IMR-90 (cell line): ENCODE data around the gene ABR. TPM values are rescaled to one million over a fixed set of nuclear protein-coding genes. Genes with fewer than 3 reads are reported as not detected.

ENCODE experiments used
- ATAC-seq: fragments of 200-7000 bp; cut with Tn5 transposase; 2 replicates; pipeline ENCODE4 v1.9.1; 2020; ENCODE audit warnings: low read depth, mild to moderate bottlenecking, moderate library complexity
- BruUV-seq: library from RNA; stranded (reverse); fragments of 400-500 nt; replicated peaks from 2 replicates; lab custom pipeline; 2021; lab: Mats Ljungman, UMichigan
- CTCF ChIA-PET: fragments of 300-600 bp; formaldehyde crosslinking; extraction: SDS; loops from one replicate; lab custom pipeline; 2021; ENCODE audit warnings: antibody characterized with exemption; lab: Yijun Ruan, JAX
- POLR2A ChIA-PET: fragments of 300-600 bp; sonication (Branson Sonifier 250); formaldehyde crosslinking; loops from one replicate; lab custom pipeline; 2022; ENCODE audit warnings: antibody characterized with exemption; ENCODE audit not compliant: unreplicated experiment; lab: Charles Lee
- DNase-seq: peaks from one replicate; pipeline ENCODE4 v3.0.0; 2013
- H2AFZ ChIP-seq: replicated peaks from 2 replicates; pipeline ENCODE3; 2013; ENCODE audit warnings: low read length, mild to moderate bottlenecking; ENCODE audit not compliant: poor library complexity
- H2AK5ac ChIP-seq: 2 replicates; pipeline ENCODE4 v1.6.1; 2013; ENCODE audit warnings: low read depth, low read length, inconsistent platforms
- H2AK9ac ChIP-seq: replicated peaks from 2 replicates; pipeline ENCODE3; 2013; ENCODE audit warnings: mild to moderate bottlenecking, low read depth, low read length, moderate library complexity; ENCODE audit not compliant: poor library complexity
- H2BK120ac ChIP-seq: 2 replicates; pipeline ENCODE4 v1.6.1; 2013; ENCODE audit warnings: low read depth, low read length, inconsistent platforms
- H2BK15ac ChIP-seq: 3 replicates; pipeline ENCODE4 v1.6.1; 2013; ENCODE audit warnings: low read depth, low read length, inconsistent platforms
- H2BK20ac ChIP-seq: 2 replicates; pipeline ENCODE4 v1.6.1; 2013; ENCODE audit warnings: low read depth, mild to moderate bottlenecking, inconsistent platforms, low read length, moderate library complexity
- H2BK5ac ChIP-seq: 2 replicates; pipeline ENCODE4 v1.6.1; 2013; ENCODE audit warnings: mild to moderate bottlenecking, low read depth, low read length, inconsistent platforms; ENCODE audit not compliant: poor library complexity, severe bottlenecking
- H3K14ac ChIP-seq: replicated peaks from 2 replicates; pipeline ENCODE4 v1.6.1; 2013; ENCODE audit warnings: low read depth, low read length, inconsistent platforms
- H3K18ac ChIP-seq: 2 replicates; pipeline ENCODE4 v1.6.1; 2013; ENCODE audit warnings: low read depth, low read length, control low read depth
- H3K23ac ChIP-seq: 2 replicates; pipeline ENCODE4 v1.6.1; 2013; ENCODE audit warnings: low read depth, low read length, inconsistent platforms
- H3K27ac ChIP-seq: 2 replicates; pipeline ENCODE4 v1.5.1; 2013; ENCODE audit warnings: mild to moderate bottlenecking, control low read depth, low read length; ENCODE audit not compliant: insufficient read depth
- H3K27me3 ChIP-seq: 2 replicates; pipeline ENCODE4 v1.6.1; 2013; ENCODE audit warnings: low read length; ENCODE audit not compliant: control insufficient read depth, insufficient read depth
- H3K36me3 ChIP-seq: 2 replicates; pipeline ENCODE4 v1.6.1; 2013; ENCODE audit warnings: low read length, mixed read lengths; ENCODE audit not compliant: control insufficient read depth, insufficient read depth
- H3K4ac ChIP-seq: 2 replicates; pipeline ENCODE4 v1.6.1; 2013; ENCODE audit warnings: low read depth, low read length, inconsistent platforms
- H3K4me1 ChIP-seq: 2 replicates; pipeline ENCODE4 v1.6.1; 2013; ENCODE audit warnings: low read length, mixed read lengths; ENCODE audit not compliant: control insufficient read depth, insufficient read depth
- H3K4me2 ChIP-seq: 2 replicates; pipeline ENCODE4 v1.6.1; 2013; ENCODE audit warnings: low read depth, mild to moderate bottlenecking, control low read depth, low read length, moderate library complexity
- H3K4me3 ChIP-seq: 2 replicates; pipeline ENCODE4 v1.5.1; 2013; ENCODE audit warnings: low read depth, mild to moderate bottlenecking, control low read depth, low read length, moderate library complexity; ENCODE audit not compliant: insufficient read depth
- H3K56ac ChIP-seq: 2 replicates; pipeline ENCODE4 v1.6.1; 2013; ENCODE audit warnings: low read length, inconsistent platforms; ENCODE audit not compliant: insufficient read depth; ENCODE audit errors: extremely low read depth
- H3K79me1 ChIP-seq, 2 experiments: 2 replicates each; pipeline ENCODE4 v1.6.1; 2013; ENCODE audit warnings: low read length in 2 of 2, inconsistent platforms in 1 of 2, low read depth in 1 of 2
- H3K9ac ChIP-seq: 2 replicates; pipeline ENCODE4 v1.6.1; 2013; ENCODE audit warnings: low read depth, low read length, control low read depth
- H3K9me1 ChIP-seq: 2 replicates; pipeline ENCODE4 v1.6.1; 2013; ENCODE audit warnings: low read length, inconsistent platforms; ENCODE audit not compliant: insufficient read depth
- H3K9me3 ChIP-seq: 2 replicates; pipeline ENCODE4 v1.6.1; 2013; ENCODE audit warnings: low read length; ENCODE audit not compliant: control insufficient read depth, insufficient read depth
- H4K20me1 ChIP-seq: 2 replicates; pipeline ENCODE4 v1.6.1; 2013; ENCODE audit warnings: low read length, inconsistent platforms; ENCODE audit not compliant: insufficient read depth
- H4K5ac ChIP-seq: 2 replicates; pipeline ENCODE4 v1.6.1; 2013; ENCODE audit warnings: mild to moderate bottlenecking, low read depth, low read length, control low read depth
- H4K8ac ChIP-seq, 2 experiments: 2 replicates each; pipeline ENCODE4 v1.6.1; 2013; ENCODE audit warnings: low read depth in 2 of 2, low read length in 2 of 2, control low read depth in 1 of 2, inconsistent platforms in 1 of 2
- H4K91ac ChIP-seq: 2 replicates; pipeline ENCODE4 v1.6.1; 2013; ENCODE audit warnings: low read depth, low read length, inconsistent platforms; ENCODE audit not compliant: insufficient read depth
- BHLHE40 ChIP-seq: fragments of 150-350 bp; IDR thresholded peaks from 2 replicates; pipeline ENCODE4 v1.6.1; 2016; ENCODE audit warnings: mild to moderate bottlenecking, low read depth, low read length
- CEBPB ChIP-seq: IDR thresholded peaks from 2 replicates; pipeline ENCODE4 v1.6.1; 2012; ENCODE audit warnings: low read depth, low read length, improper control_type of control experiment
- CHD1 ChIP-seq: IDR thresholded peaks from 2 replicates; pipeline ENCODE4 v1.6.1; 2012; ENCODE audit warnings: low read depth, low read length, improper control_type of control experiment
- FOS ChIP-seq: fragments of 150-350 bp; IDR thresholded peaks from 2 replicates; pipeline ENCODE4 v1.6.1; 2016; ENCODE audit warnings: low read depth, low read length
- MAFK ChIP-seq: IDR thresholded peaks from 2 replicates; pipeline ENCODE4 v1.6.1; 2012; ENCODE audit warnings: low read depth, low read length, improper control_type of control experiment
- MAZ ChIP-seq: IDR thresholded peaks from 2 replicates; pipeline ENCODE4 v1.6.1; 2012; ENCODE audit warnings: low read depth, mild to moderate bottlenecking, low read length, improper control_type of control experiment, moderate library complexity, borderline replicate concordance
- MXI1 ChIP-seq: IDR thresholded peaks from 2 replicates; pipeline ENCODE4 v1.6.1; 2012; ENCODE audit warnings: low read depth, mild to moderate bottlenecking, low read length, moderate library complexity, borderline replicate concordance
- NFE2L2 ChIP-seq: fragments of 150-350 bp; IDR thresholded peaks from 2 replicates; pipeline ENCODE4 v1.6.1; 2016; ENCODE audit warnings: low read depth, mild to moderate bottlenecking, low read length
- POLR2A ChIP-seq: IDR thresholded peaks from 2 replicates; pipeline ENCODE4 v1.6.1; 2012; ENCODE audit warnings: mild to moderate bottlenecking, low read depth, low read length
- RAD21 ChIP-seq: IDR thresholded peaks from 2 replicates; pipeline ENCODE4 v1.6.1; 2012; ENCODE audit warnings: low read length, improper control_type of control experiment
- RCOR1 ChIP-seq: IDR thresholded peaks from 2 replicates; pipeline ENCODE4 v1.6.1; 2012; ENCODE audit warnings: mild to moderate bottlenecking, low read length, improper control_type of control experiment; ENCODE audit not compliant: insufficient replicate concordance
- RFX5 ChIP-seq: IDR thresholded peaks from 2 replicates; pipeline ENCODE4 v1.8.0; 2012; ENCODE audit warnings: low read depth, mild to moderate bottlenecking, low read length, moderate library complexity
- SMC3 ChIP-seq: fragments of 150-350 bp; IDR thresholded peaks from 2 replicates; pipeline ENCODE4 v1.6.1; 2016; ENCODE audit warnings: low read depth, mild to moderate bottlenecking, antibody characterized with exemption, low read length, moderate library complexity
- WGBS, 2 experiments: methylation state at CpG; one replicate each; pipeline versions ENCODE4 v1.1.5 to v1.1.7; 2013; ENCODE audit warnings: missing lambda C conversion rate in 2 of 2; ENCODE audit not compliant: insufficient read length in 1 of 2; ENCODE audit errors: extremely low coverage in 2 of 2; 5-methylcytosine and 5-hydroxymethylcytosine counted together
- dilution Hi-C: fragments of 300-500 bp; cut with HindIII; formaldehyde crosslinking; loops from one replicate; pipeline ENCODE4 v1.14.3; 2018; ENCODE audit warnings: low sequenced_read_pairs; ENCODE audit not compliant: unreplicated experiment
- in situ Hi-C: fragments of 300-500 bp; cut with MboI; formaldehyde crosslinking; loops from 3 replicates; pipeline ENCODE4 v1.14.3; 2019; ENCODE audit warnings: low sequenced_read_pairs, inconsistent platforms, mixed read lengths
- intact Hi-C: fragments of 100-400 bp; cut with micrococcal nuclease; formaldehyde crosslinking; loops from 2 replicates; pipeline ENCODE4 v1.10.0; 2022
- polyA plus RNA-seq, 3 experiments: library from polyadenylated mRNA; depleted of rRNA; stranded (reverse); fragments of >200 nt; gene quantifications; 2 replicates each; pipeline ENCODE4 v1.2.3, GENCODE V29; 2012; ENCODE audit warnings: low replicate concordance in 1 of 3
- total RNA-seq: library from RNA; depleted of rRNA; stranded (reverse); fragments of >200 nt; gene quantifications from 2 replicates; pipeline ENCODE4 v1.2.3, GENCODE V29; 2012
- TF ChIP-seq, protein P1 (sequence below): conservative IDR thresholded peaks from 2 replicates; pipeline ENCODE4 v1.5.1; 2012; ENCODE audit warnings: mild to moderate bottlenecking, low read depth, low read length, improper control_type of control experiment
- TF ChIP-seq, protein P2 (sequence below): fragments of 150-350 bp; IDR thresholded peaks from 2 replicates; pipeline ENCODE4 v1.6.1; 2017; ENCODE audit warnings: mild to moderate bottlenecking, antibody characterized with exemption, low read length, low read depth

Gene ABR
- total and polyA plus RNA-seq, 2 of the 4 experiments (the other 2 are of a cell fraction) = 28.3 to 79.7 TPM

DNA sequence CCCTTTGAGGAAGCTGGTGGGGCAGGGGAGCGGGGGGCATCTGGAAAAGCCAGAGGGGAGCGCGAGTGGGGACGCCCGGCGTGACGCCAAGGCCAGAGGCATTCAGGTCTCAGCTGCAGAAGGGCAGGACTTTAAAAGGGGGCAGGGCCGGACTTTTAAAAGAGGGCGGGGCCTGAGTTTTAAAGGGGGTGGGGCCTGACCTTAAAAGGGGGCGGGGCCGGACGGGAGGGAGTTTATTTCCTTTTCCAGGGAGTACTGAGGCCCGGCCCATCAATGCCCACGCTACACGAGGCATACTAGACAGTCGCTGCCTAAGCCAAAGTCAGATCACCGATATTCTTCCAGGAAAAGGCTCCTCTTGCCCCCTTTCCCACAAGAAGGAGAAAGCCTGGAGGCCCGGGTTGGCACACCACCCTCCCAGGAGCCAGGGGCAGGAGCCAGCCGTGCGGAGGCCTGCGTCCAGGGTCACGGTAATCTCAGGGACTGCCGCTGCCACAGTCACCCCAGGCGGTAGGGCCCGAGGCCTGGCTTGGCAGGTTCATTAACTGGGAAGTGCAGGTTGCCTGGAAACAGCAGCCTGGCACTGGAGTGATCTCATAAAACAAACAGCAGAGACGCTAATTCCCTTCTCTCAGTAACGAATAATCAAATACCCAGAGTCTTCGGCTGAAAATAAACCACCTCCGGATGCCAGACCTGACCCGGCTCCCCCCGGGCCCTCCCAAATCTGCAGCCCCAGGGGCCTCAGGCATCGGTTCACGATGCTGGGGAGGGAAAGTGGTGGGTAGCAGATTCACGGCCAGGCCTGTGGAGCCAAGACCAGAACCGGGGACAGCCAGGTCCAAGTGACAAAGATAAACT is 92.2 kb downstream of the ABR start:
- H3K18ac ChIP-seq = no peak overlapping the region
- H2BK5ac ChIP-seq = no peak overlapping the region
- H3K27ac ChIP-seq = no peak overlapping the region
- no peak overlapping the region for H2AK5ac ChIP-seq
- dilution Hi-C loops = no loop called here
- H2BK120ac ChIP-seq = no peak overlapping the region
- no peak overlapping the region for H4K8ac ChIP-seq
- H4K5ac ChIP-seq = no peak overlapping the region
- H3K9me1 ChIP-seq = no peaks in the 10 kb centered on the region
- H3K36me3 ChIP-seq = peaks cover 40% of the 10 kb centered on the region
- intact Hi-C loops = no loop called here
- WGBS, 2 experiments = 86% methylated on average over 8 of the region's 35 CpGs; no CpG with 5 or more reads in 1 of the 2 experiments
- in situ Hi-C loops = no loop called here
- DNase-seq = no peak
- H4K91ac ChIP-seq = no peak overlapping the region
- H2AK9ac ChIP-seq = peak overlapping the region; percentile 3
- ChIA-PET POLR2A (no interaction called here), CTCF (no interaction called here)
- BruUV-seq = no TSS peak
- peaks cover 8 to 24% of the 10 kb centered on the region in 2 experiments; a peak in 3 of 4 replicates for H3K79me1 ChIP-seq
- no peak overlapping the region for H3K4me3 ChIP-seq
- ATAC-seq = peak; percentile 25; the same call in 1 of the 2 replicates
- H3K14ac ChIP-seq = no peak overlapping the region
- H3K9ac ChIP-seq = no peak overlapping the region
- no peak overlapping the region for H3K4me2 ChIP-seq
- no peaks in the 10 kb centered on the region for H3K9me3 ChIP-seq
- no peak overlapping the region for H3K4ac ChIP-seq
- H2BK15ac ChIP-seq = no peak overlapping the region
- no peak overlapping the region for H2AFZ ChIP-seq
- no peaks in the 10 kb centered on the region for H3K27me3 ChIP-seq
- no peaks in the 10 kb centered on the region for H3K4me1 ChIP-seq
- no peak overlapping the region for H3K23ac ChIP-seq
- H3K56ac ChIP-seq = no peak overlapping the region
- no peak overlapping the region for H2BK20ac ChIP-seq
- peaks cover 8% of the 10 kb centered on the region for H4K20me1 ChIP-seq
- TF ChIP-seq MAFK (no peak), RFX5 (no peak), NFE2L2 (no peak), RCOR1 (no peak), CHD1 (no peak), MXI1 (no peak), FOS (no peak), CEBPB (no peak), SMC3 (no peak), POLR2A (no peak), MAZ (no peak), BHLHE40 (no peak), RAD21 (no peak)
- TF ChIP-seq, protein P1, sequence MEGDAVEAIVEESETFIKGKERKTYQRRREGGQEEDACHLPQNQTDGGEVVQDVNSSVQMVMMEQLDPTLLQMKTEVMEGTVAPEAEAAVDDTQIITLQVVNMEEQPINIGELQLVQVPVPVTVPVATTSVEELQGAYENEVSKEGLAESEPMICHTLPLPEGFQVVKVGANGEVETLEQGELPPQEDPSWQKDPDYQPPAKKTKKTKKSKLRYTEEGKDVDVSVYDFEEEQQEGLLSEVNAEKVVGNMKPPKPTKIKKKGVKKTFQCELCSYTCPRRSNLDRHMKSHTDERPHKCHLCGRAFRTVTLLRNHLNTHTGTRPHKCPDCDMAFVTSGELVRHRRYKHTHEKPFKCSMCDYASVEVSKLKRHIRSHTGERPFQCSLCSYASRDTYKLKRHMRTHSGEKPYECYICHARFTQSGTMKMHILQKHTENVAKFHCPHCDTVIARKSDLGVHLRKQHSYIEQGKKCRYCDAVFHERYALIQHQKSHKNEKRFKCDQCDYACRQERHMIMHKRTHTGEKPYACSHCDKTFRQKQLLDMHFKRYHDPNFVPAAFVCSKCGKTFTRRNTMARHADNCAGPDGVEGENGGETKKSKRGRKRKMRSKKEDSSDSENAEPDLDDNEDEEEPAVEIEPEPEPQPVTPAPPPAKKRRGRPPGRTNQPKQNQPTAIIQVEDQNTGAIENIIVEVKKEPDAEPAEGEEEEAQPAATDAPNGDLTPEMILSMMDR = no peak
- TF ChIP-seq, protein P2, sequence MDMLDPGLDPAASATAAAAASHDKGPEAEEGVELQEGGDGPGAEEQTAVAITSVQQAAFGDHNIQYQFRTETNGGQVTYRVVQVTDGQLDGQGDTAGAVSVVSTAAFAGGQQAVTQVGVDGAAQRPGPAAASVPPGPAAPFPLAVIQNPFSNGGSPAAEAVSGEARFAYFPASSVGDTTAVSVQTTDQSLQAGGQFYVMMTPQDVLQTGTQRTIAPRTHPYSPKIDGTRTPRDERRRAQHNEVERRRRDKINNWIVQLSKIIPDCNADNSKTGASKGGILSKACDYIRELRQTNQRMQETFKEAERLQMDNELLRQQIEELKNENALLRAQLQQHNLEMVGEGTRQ = no peak
